Measurements from ENCODE around the gene AMOTL1.

DNA sequence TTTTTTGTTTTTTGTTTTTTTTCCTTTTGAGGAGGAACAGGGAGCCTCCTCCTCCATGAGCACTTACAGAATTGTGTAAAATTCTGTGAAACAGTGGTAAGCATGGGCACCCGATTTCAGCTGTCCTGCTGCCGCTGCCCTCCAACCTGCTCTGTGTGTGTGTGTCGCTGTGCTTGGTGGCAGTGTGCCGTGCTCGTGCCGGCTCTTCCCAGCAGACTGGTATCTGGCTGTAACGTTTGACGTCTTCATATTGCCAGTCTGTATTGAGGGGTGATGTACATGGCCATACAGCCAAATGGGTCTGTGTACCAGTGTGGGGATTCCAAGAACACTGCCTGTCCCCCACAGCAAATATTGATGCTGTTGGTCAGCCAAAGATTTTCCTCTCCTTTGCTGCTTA, 108.1 kb downstream of the AMOTL1 start:
- TF ChIP-seq, protein P1, sequence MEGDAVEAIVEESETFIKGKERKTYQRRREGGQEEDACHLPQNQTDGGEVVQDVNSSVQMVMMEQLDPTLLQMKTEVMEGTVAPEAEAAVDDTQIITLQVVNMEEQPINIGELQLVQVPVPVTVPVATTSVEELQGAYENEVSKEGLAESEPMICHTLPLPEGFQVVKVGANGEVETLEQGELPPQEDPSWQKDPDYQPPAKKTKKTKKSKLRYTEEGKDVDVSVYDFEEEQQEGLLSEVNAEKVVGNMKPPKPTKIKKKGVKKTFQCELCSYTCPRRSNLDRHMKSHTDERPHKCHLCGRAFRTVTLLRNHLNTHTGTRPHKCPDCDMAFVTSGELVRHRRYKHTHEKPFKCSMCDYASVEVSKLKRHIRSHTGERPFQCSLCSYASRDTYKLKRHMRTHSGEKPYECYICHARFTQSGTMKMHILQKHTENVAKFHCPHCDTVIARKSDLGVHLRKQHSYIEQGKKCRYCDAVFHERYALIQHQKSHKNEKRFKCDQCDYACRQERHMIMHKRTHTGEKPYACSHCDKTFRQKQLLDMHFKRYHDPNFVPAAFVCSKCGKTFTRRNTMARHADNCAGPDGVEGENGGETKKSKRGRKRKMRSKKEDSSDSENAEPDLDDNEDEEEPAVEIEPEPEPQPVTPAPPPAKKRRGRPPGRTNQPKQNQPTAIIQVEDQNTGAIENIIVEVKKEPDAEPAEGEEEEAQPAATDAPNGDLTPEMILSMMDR (conservative IDR thresholded peaks at IDR 0.05 in 1 of 2, IDR thresholded peaks at IDR 0.05 in 1 of 2; ENCODE audit: extremely low read depth in 1 of 2, insufficient read depth in 1 of 2, low read depth in 1 of 2, low read length in 2 of 2): no peak
- TF ChIP-seq EZH2 (IDR thresholded peaks at IDR 0.05; ENCODE audit: borderline replicate concordance, low read length): no peak
